Right ventricle myocardium superior (tissue), 1 donor: ENCODE data around the gene PDE6C. TPM values are rescaled to one million over a fixed set of nuclear protein-coding genes. Genes with fewer than 3 reads are reported as not detected.

ENCODE experiments used
- ATAC-seq: fragments of 200-7000 bp; cut with Tn5 transposase; one replicate; pipeline ENCODE4 v1.9.1; 2020; ENCODE audit warnings: mild to moderate bottlenecking; ENCODE audit not compliant: poor library complexity
- DNase-seq: peaks from one replicate; pipeline ENCODE4 v3.0.0-alpha.2; 2020
- intact Hi-C: fragments of 100-400 bp; cut with DNase I; formaldehyde crosslinking; loops from one replicate; pipeline ENCODE4 v1.11.2; 2022
- total RNA-seq: library from RNA; stranded (reverse); fragmentation: NEBNext Ultra II Directional; extraction: Animal tissue kit (Norgen Biotek cat#: 25700); gene quantifications from one replicate; pipeline ENCODE4 v1.2.1, GENCODE V29; 2021
- donor health status: DM: no; HTN: yes; CAD: no; lungs with severe emphysema.

PDE6C gene
- total RNA-seq, 1 donor from 2014 or later: not detected

DNA sequence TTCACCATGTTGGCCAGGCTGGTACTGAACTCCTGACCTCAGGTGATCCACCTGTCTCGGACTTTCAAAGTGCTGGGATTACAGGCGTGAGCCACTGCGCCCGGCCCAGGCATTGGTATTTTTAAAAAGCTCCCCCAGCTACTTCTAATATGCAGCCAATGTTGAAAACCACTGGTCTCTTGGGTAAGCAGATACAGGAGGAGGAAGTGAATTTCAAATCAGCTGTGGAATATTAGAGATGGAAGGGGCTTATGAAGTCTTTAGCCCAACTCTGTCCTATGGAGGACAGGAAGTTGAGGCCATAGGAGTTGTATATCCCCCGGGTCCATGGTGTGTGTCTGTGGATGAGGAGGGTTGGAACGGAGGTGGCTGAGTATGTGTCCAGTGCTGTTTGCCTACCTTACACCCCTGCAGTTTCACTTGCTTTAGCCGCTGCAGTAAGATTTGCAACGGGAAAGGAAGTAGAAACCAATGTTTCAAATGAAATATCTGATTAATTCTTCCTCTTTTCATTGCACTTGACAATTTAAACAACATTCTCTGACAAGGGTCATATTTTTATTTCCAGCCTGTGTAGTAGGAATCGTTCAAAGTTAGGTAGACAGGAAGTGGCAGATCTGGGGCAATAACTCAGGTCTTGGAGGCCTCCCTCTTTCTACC, 3.4 kb downstream of the PDE6C start:
- DNase-seq: no peak
- intact Hi-C loops: no loop called here
- no peak for ATAC-seq

DNA sequence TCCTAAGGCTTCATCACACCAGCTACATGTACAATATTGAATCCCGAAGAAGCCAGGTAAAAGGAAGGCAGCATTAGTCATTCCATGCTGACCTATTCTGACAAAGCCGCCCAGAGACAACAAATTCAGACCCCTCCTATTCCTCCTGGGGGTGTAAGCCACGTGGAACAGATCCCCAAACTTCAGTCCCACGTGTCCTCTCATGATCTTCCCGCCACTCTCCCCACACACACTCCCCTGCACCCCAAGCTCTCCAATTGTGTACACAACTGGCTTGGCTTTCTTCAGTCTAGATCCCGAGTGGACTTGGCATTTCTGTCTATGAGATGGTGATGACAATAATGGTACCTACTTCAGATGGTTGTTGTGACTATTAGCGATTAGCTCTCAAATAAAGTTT, 8.6 kb downstream of the PDE6C start:
- no peak for DNase-seq
- intact Hi-C loops: no loop called here
- ATAC-seq: no peak

DNA sequence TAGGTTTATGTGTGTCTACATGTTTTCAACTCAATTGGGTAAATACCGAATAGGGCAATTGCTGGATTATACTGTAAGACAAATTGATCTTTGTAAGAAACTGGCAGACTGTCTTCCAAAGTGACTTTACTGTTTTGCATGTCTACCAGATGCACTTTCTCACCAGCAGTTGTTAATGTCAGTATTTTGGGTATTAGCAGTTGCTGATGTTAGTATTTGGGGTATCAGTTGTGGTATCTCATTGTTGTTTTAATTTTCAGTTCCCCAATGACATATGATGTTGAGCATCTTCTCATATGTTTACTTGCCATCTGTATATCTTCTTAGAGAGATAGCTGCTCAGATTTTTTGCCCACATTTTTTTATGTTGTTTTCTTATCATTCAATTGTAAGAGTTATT, 10.6 kb downstream of the PDE6C start:
- ATAC-seq (no peak), DNase-seq (no peak)
- intact Hi-C loops: no loop called here

DNA sequence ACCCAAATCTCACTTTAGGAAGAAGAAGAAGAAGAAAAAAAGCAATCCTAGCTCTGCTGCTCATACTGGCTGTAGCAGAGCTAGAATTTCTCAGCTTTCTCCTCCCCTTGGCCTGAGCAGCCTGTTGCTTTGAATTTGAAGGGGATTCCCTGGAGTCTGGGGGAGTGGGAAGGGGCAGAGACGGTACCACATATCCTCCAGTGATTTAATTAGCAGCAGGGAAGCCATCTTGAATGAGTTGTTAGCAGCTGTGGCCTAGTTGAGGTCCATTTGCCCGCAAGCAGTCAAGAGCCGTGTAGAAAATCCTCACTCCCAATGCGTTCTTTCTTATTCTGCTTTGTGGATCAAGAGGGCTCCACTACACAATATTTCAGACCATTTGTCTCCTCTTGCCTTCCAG, 16.5 kb downstream of the PDE6C start:
- intact Hi-C loops: no loop called here
- ATAC-seq (no peak), DNase-seq (no peak)

DNA sequence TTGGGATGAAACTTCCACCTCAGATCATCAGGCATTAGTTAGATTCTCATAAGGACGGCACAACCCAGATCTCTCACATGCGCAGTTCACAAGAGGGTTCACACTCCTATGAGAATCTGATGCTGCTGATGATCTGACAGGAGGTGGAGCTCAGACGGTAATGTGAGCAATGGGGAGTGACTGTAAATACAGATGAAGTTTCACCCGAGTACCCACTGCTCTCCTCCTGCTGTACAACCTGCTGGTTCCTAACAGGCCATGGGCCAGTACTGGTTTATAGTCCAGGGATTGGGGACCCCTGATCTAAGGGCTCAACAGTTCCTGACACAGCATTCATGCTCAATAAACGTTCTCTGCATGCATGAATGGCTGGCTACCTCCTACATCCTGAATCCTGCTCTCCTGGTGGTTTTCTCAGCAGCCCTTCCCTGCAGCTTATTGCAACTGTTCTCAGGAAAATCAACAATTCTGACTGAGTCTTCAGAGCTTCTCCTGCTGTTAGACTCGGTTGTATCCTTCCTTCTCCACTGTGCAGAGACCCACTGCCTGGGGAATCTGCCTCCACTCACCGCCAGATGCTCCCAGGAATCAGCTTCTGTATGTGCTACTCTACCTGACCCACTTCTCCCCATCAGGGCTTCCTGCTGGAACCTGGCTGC, 17.4 kb downstream of the PDE6C start:
- intact Hi-C loops: no loop called here
- ATAC-seq (no peak), DNase-seq (no peak)

DNA sequence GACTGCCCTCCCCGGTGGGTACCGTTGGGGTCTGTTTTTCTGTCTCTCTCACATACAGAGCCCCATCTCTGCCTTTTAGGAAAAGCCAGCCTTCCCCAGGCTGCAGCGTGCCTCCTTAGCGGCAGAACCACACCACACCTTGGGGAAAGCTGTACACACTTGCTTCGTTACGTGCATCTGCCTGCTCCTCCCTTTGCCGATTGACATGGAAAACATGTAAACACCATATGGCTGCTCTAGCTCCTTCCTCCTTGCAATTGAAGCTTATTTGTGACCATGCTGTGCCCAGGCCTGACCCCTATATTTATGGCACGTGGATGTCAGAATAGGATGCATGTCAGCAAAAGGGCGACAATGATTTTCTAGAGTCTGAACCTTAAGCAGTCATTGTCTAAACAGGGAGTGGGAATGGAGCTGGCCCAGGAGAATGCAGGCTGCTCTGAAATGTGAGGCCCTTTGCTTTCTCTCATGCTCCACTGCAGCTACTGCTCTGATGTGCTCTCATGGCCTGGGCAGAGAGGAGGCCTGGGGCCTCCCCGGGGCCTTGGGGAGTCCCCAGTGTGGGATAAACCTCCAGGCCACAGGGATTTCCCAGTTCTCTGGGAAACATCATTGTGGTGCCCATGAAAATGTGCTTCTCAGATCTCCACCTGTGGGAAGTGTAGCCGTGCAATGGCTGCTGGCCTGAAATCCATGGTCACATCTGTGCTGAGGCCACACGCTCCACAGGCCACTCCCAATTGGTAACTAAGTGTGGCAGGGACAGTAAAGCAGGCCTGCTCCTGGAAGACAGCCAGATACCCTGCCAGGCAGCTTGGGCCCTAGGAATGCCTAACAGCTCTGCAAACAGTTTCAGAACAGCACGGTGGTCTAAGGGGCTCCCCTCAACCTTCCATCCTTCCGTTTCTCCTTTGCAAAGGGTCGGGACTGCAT, 18.6 kb downstream of the PDE6C start:
- no peak for ATAC-seq
- no peak for DNase-seq
- intact Hi-C loops: no loop called here

DNA sequence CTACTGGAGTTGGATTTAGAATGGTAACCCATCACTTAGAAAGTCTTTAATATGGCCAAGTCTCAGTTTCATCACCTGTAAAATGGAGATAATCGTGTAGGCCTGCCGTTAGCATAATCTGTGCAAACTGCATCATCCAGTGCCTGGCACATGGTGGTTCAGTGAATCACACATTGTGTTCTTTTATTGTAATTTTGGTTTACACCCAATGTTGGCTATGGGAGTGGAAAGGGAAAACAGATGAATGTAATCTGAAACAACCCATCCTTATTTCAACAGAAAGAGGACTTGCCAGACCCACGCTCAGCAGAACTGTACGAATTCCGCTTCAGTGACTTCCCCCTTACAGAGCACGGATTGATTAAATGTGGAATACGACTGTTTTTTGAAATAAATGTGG, 27.5 kb downstream of the PDE6C start:
- no peak for ATAC-seq
- intact Hi-C loops: no loop called here
- DNase-seq: no peak

DNA sequence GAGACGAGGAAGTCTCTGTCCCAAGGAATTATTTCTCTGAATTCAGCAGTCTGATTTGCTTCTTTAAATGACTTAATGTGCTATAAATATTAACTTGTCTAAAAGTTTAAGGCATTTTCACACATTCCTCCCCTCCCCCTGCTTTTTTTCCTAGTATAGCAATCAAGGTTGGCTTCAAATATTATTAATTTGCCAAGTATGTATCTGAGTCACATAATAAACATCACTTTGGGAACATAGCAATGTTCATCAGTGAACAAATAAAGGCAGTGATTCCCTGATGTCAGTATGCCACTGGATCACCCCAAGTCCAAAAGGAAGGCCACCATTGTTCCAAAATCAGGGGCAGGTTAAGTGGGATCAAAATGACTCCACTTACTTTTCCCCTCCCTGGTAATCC, 40.5 kb downstream of the PDE6C start:
- intact Hi-C loops: no loop called here
- ATAC-seq: no peak
- DNase-seq: no peak

DNA sequence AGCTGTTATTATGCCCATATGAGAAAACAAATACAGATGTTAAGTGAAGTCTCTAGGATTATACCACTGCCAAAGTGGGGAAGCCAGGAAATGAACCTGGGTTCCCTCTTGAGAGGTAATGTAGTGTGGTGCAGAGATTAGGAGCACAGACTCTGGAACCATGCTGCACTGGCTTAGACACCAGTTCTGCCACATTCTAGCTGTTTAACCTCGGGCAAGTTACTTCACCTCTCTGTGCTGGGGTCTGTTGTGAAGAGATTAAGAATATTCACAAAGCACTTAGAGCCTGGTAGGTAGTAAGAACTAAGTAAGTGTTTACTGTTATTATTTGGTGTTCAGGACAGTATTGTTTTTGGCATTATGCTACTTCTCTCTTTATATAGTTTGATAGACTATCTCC, 41.9 kb downstream of the PDE6C start:
- DNase-seq (no peak), ATAC-seq (no peak)
- intact Hi-C loops: no loop called here

DNA sequence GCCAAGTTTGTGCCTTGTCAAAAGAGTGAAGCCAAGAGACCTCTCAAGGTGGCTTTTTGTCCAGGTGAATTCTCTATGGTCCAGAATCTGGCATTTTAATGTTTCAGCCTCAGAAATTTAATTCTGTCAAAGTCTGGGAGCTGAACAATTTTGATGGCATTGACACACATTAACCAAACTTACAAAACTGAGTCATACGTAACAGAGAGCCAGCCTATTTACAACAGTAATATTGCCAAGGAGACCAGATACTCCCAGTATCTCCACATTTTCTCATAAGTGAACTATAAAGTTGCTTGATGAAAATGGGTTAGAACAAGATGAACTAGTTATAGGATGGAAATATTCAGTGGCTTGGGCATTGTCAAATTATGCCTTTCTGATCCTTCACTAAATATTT, 43.8 kb downstream of the PDE6C start:
- ATAC-seq: no peak
- no peak for DNase-seq
- intact Hi-C loops: no loop called here

DNA sequence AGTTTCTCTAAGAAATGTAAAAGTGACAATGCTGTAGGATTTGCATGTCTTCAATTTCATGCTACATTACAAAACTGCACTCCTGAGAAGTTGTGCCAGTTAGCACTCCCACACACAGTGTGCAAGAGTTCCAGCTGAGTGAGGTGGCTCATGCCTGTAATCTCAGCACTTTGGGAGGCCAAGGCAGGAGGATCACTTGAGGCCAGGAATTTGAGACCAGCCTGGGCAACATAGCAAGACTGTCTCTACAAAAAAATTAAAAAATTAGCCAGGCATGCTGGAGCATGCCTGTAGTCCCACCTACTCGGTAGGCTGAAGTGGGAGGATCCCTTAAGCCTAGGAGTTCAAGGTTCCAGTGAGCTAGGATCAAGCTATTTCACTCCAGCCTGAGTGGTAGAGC, 45.4 kb downstream of the PDE6C start:
- intact Hi-C loops: no loop called here
- DNase-seq: no peak
- ATAC-seq: no peak

DNA sequence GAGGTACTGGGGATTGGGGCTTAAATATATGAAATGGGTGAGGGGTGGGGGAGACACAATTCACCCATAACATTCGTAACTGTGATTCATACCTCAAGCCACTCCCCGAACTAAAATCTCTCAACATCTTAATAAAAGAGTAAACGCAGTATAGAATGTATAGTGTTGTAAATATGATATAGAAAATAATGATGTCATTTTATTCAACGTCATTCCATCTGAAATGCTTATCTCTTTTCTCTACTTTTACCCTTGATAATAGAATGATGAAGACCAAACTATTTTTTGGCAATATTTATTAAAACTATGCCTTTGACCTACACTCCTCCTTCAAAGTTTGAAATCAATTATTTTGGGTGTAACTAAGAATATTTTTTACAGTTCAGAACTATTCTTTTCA, 53.7 kb downstream of the PDE6C start:
- DNase-seq (no peak), ATAC-seq (no peak)
- intact Hi-C loops: no loop called here

DNA sequence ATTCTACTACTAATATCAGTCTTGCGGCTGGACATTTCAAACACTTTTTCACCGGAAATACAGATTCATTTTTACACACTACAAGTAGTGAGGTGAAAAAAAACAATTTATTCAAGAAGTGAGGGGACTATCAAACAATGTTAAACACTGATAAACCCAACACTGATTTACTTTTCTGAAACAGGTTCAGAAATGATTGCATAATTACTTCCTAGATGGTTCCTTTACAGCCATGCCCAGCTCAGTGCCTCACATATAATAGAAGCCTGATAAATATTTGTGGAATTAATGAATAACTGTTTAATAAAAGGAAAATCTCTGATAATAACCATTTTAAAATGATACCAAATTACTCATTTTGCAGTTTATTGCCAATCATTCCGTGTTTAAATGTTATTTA, 55.5 kb downstream of the PDE6C start:
- DNase-seq (no peak), ATAC-seq (no peak)
- intact Hi-C loops: no loop called here

DNA sequence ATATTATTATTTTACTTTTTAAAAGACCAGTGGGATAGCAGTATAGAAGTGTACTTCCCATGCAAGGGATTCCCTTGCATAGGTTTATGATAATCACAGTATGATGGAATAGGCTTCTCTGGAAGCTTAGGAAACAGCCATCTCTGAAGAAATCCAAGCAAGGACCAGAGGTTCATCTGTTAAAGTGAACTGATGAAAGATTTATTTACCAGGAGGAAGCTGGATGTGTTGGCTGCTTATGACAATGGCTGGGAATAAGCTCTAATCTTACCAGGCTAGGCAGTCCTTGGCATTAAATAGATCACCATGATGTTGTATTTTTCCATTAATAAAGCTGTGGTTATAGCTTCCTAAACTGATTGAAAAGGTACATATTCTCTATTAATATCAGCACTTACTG, 58.0 kb downstream of the PDE6C start:
- intact Hi-C loops: no loop called here
- DNase-seq (no peak), ATAC-seq (no peak)

DNA sequence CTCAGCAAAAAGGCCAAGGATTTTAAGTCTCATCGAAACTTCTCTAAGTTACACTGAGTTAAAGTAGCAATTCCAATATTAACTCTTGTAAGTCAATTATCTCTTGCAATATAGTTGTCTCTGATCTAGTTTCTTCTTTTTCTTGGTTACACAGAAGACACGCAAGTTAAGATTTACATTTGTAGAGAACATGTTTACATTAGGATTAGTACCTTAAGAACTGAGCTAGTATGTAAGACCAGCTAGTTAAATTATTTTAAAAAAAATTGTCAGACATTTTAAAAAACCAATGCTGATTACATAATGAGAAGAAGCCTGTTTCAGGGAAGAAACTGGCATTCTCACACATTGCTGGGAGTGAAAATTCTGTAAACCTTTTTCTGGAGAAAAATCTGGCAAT, 58.7 kb downstream of the PDE6C start:
- intact Hi-C loops: no loop called here
- ATAC-seq: no peak
- no peak for DNase-seq

DNA sequence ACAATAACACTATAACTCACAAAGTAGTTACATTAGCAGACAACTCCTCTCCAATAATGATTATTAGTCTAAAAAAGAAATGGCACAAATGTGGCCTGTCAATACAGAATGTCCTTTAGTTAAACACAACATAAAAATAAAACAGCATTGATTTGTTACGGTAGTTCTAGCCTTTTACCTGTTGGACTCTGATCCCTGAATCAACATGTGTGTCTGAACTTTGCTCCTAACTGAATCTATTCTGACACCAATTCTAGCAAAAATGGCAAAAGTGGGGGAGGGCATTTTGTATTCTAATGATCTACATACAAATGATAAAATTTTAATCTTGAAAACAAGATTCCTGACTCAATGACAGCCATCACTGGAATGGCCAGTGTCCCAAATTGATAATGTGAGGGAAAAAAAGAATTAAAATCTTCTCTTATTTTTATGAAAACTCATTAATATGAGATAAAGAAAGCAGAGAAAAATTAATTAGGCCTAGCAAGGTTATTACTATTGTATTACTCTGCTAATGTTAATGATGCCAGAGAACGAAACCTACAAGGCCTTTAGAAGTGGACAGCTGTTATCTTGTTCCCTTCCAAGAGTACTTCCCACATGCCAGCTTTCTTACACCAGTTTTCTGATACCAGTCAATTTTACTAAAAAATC, 59.8 kb downstream of the PDE6C start:
- ATAC-seq (no peak), DNase-seq (no peak)
- intact Hi-C loops: no loop called here

DNA sequence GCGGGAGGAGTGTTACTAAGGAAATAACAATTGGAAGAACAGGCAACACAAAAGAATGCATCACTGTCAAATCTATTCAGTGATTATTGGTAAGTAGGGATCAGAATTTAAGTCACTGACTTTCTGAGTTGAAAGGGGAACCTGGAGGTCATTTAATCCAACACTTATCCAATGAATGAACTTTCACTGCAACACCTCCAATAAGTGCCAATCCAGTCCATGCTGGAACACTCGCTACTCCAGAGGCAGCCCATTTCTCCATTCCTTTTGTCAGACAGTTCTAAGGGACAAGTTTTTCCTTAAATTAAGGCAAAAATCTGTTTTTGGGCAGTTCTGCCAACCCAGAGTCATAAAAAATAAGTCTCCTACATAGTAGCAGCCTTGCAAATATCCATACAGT, 60.6 kb downstream of the PDE6C start:
- intact Hi-C loops: no loop called here
- no peak for DNase-seq
- ATAC-seq: no peak

DNA sequence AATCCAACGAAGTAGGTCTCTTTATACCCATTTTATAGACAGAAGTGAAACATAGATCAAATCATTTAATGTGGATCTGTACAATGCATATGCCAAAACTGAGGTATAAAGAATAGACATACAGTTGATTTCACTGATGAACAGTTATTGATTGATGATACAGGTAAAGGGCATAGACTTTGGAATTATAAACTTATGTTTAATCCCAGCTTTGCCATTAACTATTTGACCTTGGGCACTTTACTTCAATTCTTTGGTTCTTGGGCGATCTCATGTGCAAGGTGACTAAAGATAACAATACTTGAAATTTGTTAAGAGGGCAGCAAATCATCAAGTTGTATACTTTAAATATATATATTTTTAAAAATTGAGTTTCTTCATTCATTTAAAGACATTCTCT, 61.5 kb downstream of the PDE6C start:
- ATAC-seq: no peak
- intact Hi-C loops: no loop called here
- no peak for DNase-seq

DNA sequence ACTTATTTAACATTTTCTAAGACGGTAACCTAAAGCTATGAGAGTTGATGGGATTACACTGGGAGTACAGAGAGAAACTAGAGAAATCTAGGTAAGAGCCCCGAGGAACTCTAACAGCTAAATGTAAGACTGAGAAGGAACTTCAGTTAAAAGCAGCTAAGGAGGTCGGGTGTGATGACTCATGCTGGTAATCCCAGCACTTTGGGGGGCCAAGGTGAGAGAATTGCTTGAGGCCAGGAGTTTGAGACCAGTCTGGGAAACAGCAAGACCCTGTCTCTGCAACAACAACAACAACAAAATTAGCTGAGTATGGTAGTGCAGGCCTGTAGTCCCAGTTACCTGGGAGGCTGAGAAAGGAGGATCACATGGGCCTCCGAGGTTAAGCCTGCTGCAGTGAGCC, 66.0 kb downstream of the PDE6C start:
- intact Hi-C loops: no loop called here
- ATAC-seq (no peak), DNase-seq (no peak)
